Stimulated activated naive CD4-positive, alpha-beta T cell (primary cell): ENCODE measurements around the gene HHATL.

Experiments used
- DNase-seq, 6 experiments: peaks; one replicate each; lab custom pipeline; 2025; lab: John Stamatoyannopoulos, UW

The HHATL gene

GRCh38 chr3:42683875-42684598, 18.6 kb downstream of the HHATL start:
- DNase-seq: no peak

GRCh38 chr3:42682301-42683070, 20.1 kb downstream of the HHATL start:
- no peak for DNase-seq

- DNase-seq: no peak
Observed at GRCh38 chr3:42681361-42682038, 21.1 kb downstream of the HHATL start.

GRCh38 chr3:42680806-42681205, 21.8 kb downstream of the HHATL start:
- no peak for DNase-seq

- no peak for DNase-seq
Observed at GRCh38 chr3:42680271-42680670, 22.3 kb downstream of the HHATL start.

- DNase-seq: no peak
Observed at GRCh38 chr3:42678447-42678846, 24.2 kb downstream of the HHATL start.

GRCh38 chr3:42675909-42676308, 26.7 kb downstream of the HHATL start:
- no peak for DNase-seq

GRCh38 chr3:42674146-42674545, 28.5 kb downstream of the HHATL start:
- no peak for DNase-seq

- DNase-seq: no peak
Observed at GRCh38 chr3:42673082-42673481, 29.5 kb downstream of the HHATL start.

GRCh38 chr3:42672515-42672914, 30.1 kb downstream of the HHATL start:
- no peak for DNase-seq

GRCh38 chr3:42670670-42671069, 31.9 kb downstream of the HHATL start:
- no peak for DNase-seq

GRCh38 chr3:42670051-42670576, 32.5 kb downstream of the HHATL start:
- no peak for DNase-seq

GRCh38 chr3:42668793-42669217, 33.8 kb downstream of the HHATL start:
- no peak for DNase-seq

GRCh38 chr3:42668413-42668760, 34.2 kb downstream of the HHATL start:
- DNase-seq: no peak

- DNase-seq: no peak
Observed at GRCh38 chr3:42667523-42668412, 34.8 kb downstream of the HHATL start.

GRCh38 chr3:42667096-42667522, 35.5 kb downstream of the HHATL start:
- DNase-seq: no peak

- no peak for DNase-seq
Observed at GRCh38 chr3:42666577-42666998, 36.0 kb downstream of the HHATL start.

GRCh38 chr3:42666022-42666421, 36.6 kb downstream of the HHATL start:
- DNase-seq: no peak

GRCh38 chr3:42665050-42665878, 37.3 kb downstream of the HHATL start:
- DNase-seq: no peak

GRCh38 chr3:42664438-42664803, 38.2 kb downstream of the HHATL start:
- no peak for DNase-seq
